ENCODE results near the gene HEBP1. TPM values are rescaled to one million over a fixed set of nuclear protein-coding genes. Genes with fewer than 3 reads are reported as not detected.

The HEBP1 gene
- total RNA-seq, 4 donors from 2014 or later, result 40.6 to 70.6 (median 61.9) TPM

GRCh38 chr12:12938541-12938940, 61.5 kb downstream of the HEBP1 start:
- H3K9me3 ChIP-seq, result no peaks in the 10 kb centered on the region
- TF ChIP-seq POLR2AphosphoS5 (IDR thresholded peaks at IDR 0.05), result no peak
- no peak for TF ChIP-seq EP300 (IDR thresholded peaks at IDR 0.05)
- TF ChIP-seq POLR2A (IDR thresholded peaks at IDR 0.05; ENCODE audit: low read depth), result no peak
- TF ChIP-seq CTCF (IDR thresholded peaks at IDR 0.05), result no peak
- intact Hi-C loops (cut with DNase I), result no loop called here

GRCh38 chr12:12936983-12937491, 63.0 kb downstream of the HEBP1 start:
- H3K36me3 ChIP-seq, result no peaks in the 10 kb centered on the region
- 97% methylated on average over 11 of the region's 11 CpGs for WGBS
- intact Hi-C loops (cut with DNase I), result no loop called here
- peak; percentile 64 for DNase-seq (ENCODE audit: extremely low spot score)
- TF ChIP-seq POLR2AphosphoS5 (IDR thresholded peaks at IDR 0.05), result no peak
- TF ChIP-seq EP300 (IDR thresholded peaks at IDR 0.05), result no peak
- TF ChIP-seq CTCF (IDR thresholded peaks at IDR 0.05), result no peak
- TF ChIP-seq POLR2A (IDR thresholded peaks at IDR 0.05; ENCODE audit: low read depth), result no peak
- peaks cover 0 to 11% (median 0%) of the 10 kb centered on the region in 4 donors for H3K4me1 ChIP-seq
- no peaks in the 10 kb centered on the region for H3K27me3 ChIP-seq
- H3K27ac ChIP-seq (replicated peaks in 1 of 4), result no peak overlapping the region
- no peak overlapping the region for H3K4me3 ChIP-seq
- no peaks in the 10 kb centered on the region for H3K9me3 ChIP-seq

More at GRCh38 chr12:12938541-12938940, 61.5 kb downstream of the HEBP1 start:
- peak; percentile 7 for DNase-seq (ENCODE audit: extremely low spot score)
- no peaks in the 10 kb centered on the region for H3K27me3 ChIP-seq
- H3K27ac ChIP-seq (replicated peaks in 1 of 4), result no peak overlapping the region
- WGBS, result 85% methylated on average over 5 of the region's 5 CpGs
- H3K4me3 ChIP-seq, result no peak overlapping the region
- no peaks in the 10 kb centered on the region for H3K36me3 ChIP-seq
- peaks cover 0 to 16% (median 5%) of the 10 kb centered on the region in 4 donors for H3K4me1 ChIP-seq

- Histone ChIP-seq H3K4me1 (peaks cover 0 to 11% (median 0%) of the 10 kb centered on the region in 4 donors), H3K27ac (replicated peaks in 1 of 4) (no peak overlapping the region), H3K4me3 (no peak overlapping the region), H3K9me3 (no peaks in the 10 kb centered on the region), H3K27me3 (no peaks in the 10 kb centered on the region), H3K36me3 (no peaks in the 10 kb centered on the region)
- intact Hi-C loops (cut with DNase I), result no loop called here
- 48% methylated on average over 8 of the region's 8 CpGs for WGBS
- DNase-seq (ENCODE audit: extremely low spot score), result peak; percentile 81
- no peak for TF ChIP-seq POLR2AphosphoS5 (IDR thresholded peaks at IDR 0.05)
Measured at GRCh38 chr12:12934556-12934955, 65.5 kb downstream of the HEBP1 start.

- no peaks in the 10 kb centered on the region for H3K36me3 ChIP-seq
- H3K27ac ChIP-seq (replicated peaks in 1 of 4), result no peak overlapping the region
- no peaks in the 10 kb centered on the region for H3K27me3 ChIP-seq
- H3K4me1 ChIP-seq, result peaks cover 0 to 11% (median 0%) of the 10 kb centered on the region in 4 donors
- intact Hi-C loops (cut with DNase I), result no loop called here
- H3K9me3 ChIP-seq, result no peaks in the 10 kb centered on the region
- TF ChIP-seq CTCF (IDR thresholded peaks at IDR 0.05), result no peak
- TF ChIP-seq EP300 (IDR thresholded peaks at IDR 0.05), result no peak
- TF ChIP-seq POLR2AphosphoS5 (IDR thresholded peaks at IDR 0.05), result no peak
- no peak for TF ChIP-seq POLR2A (IDR thresholded peaks at IDR 0.05; ENCODE audit: low read depth)
- no peak overlapping the region for H3K4me3 ChIP-seq
- DNase-seq (ENCODE audit: extremely low spot score), result no peak
- 93% methylated on average over 4 of the region's 4 CpGs for WGBS
Measured at GRCh38 chr12:12933742-12934141, 66.3 kb downstream of the HEBP1 start.

- DNase-seq (ENCODE audit: extremely low spot score), result no peak
- no peaks in the 10 kb centered on the region for H3K9me3 ChIP-seq
- no peaks in the 10 kb centered on the region for H3K36me3 ChIP-seq
- H3K27me3 ChIP-seq, result peaks cover 0 to 4% (median 0%) of the 10 kb centered on the region in 4 donors
- TF ChIP-seq POLR2A (IDR thresholded peaks at IDR 0.05; ENCODE audit: low read depth), result no peak
- TF ChIP-seq CTCF (IDR thresholded peaks at IDR 0.05), result no peak
- no peak for TF ChIP-seq POLR2AphosphoS5 (IDR thresholded peaks at IDR 0.05)
- no peak for TF ChIP-seq EP300 (IDR thresholded peaks at IDR 0.05)
- intact Hi-C loops (cut with DNase I), result no loop called here
- peaks cover 0 to 11% (median 0%) of the 10 kb centered on the region in 4 donors for H3K4me1 ChIP-seq
- no peak overlapping the region for H3K27ac ChIP-seq (replicated peaks in 1 of 4)
- WGBS, result 93% methylated on average over 2 of the region's 2 CpGs
- H3K4me3 ChIP-seq, result no peak overlapping the region
Measured at GRCh38 chr12:12930633-12931219, 69.3 kb downstream of the HEBP1 start.

Data from esophagus muscularis mucosa (tissue), 4 donors.